Left renal pelvis (tissue), 4 donors: ENCODE results near the gene TM9SF1. TPM values are rescaled to one million over a fixed set of nuclear protein-coding genes. Genes with fewer than 3 reads are reported as not detected.

ENCODE experiments used
- DNase-seq, 4 donors: peaks; one replicate each; pipeline ENCODE4 v3.0.0-alpha.2; 2013; ENCODE audit warnings: low read depth in 4 of 4, low spot score in 3 of 4
- polyA plus RNA-seq, 4 donors: library from polyadenylated mRNA; unstranded; fragments of 120-200 nt; gene quantifications; one replicate each; pipeline ENCODE4 v1.2.1, GENCODE V29; 2013; ENCODE audit not compliant: insufficient read length in 4 of 4

TM9SF1 gene
- polyA plus RNA-seq, 4 donors = 32.9 to 43.7 (median 35.4) TPM

GRCh38 chr14:24181371-24182077, 13.7 kb downstream of the TM9SF1 start:
- no peak for DNase-seq

GRCh38 chr14:24179961-24180796, 15.1 kb downstream of the TM9SF1 start:
- peak in 1 of 4 donors; percentile 53 for DNase-seq

DNA sequence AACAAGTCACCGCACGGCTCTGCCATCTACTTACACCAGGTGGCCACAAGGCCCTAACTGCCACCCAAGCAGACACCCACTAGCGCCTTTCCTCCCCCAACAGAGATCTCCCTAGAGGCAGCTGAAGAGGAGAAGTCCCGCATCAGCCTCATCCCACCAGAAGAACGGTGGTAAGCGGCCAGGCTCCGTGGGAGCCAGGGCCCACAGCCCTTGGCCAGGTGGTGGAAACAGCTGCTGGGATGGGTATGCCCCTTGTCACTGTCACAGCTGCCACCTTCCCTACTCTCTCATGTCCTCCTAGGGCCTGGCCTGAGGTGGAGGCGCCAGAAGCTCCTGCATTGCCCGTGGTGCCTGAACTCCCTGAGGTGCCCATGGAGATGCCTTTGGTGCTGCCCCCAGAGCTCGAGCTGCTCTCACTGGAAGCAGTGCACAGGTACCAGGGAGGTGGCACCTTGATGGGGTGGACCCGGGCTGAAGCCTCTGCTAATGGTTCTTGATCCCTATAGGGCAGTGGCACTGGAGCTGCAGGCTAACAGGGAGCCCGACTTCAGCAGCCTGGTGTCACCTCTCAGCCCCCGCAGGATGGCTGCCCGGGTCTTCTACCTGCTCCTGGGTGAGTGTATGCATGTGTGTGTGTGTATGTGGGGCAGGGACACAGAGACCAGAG, 15.8 kb downstream of the TM9SF1 start:
- no peak for DNase-seq

DNA sequence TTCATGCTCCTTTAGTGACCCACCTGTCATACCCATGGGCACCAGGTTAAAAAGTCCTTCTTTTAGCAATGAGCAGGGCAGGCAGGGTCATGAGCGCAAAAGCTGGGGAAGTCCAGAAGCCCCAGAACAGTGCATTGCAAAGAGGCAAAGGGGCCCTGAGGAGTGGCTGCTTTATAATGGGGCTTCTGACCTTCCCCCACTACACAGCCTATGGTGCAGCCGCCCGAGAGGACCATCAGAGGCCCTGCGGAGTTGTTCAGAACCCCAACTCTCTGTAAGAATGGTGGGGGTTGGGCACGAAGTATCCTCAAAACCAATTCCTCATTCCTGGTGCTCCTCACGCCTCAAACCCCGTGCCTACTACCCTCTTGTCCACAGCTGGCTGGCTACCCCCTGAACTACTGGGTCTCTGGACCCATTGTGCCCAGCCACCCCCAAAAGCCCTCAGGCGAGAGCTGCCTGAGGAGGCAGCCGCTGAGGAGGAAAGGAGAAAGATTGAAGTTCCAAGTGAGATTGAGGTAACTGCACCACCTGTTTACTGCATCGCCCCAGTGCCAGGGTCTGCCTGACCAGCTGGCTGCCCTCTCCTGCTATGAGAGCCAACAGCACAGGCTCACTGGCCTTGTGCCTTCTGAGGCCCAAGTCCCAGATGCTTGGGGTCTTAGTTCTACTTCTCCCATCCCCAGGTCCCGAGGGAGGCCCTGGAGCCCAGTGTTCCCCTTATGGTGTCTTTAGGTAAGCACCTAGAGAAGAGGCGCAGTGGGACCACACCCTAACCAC, 16.7 kb downstream of the TM9SF1 start:
- no peak for DNase-seq

DNA sequence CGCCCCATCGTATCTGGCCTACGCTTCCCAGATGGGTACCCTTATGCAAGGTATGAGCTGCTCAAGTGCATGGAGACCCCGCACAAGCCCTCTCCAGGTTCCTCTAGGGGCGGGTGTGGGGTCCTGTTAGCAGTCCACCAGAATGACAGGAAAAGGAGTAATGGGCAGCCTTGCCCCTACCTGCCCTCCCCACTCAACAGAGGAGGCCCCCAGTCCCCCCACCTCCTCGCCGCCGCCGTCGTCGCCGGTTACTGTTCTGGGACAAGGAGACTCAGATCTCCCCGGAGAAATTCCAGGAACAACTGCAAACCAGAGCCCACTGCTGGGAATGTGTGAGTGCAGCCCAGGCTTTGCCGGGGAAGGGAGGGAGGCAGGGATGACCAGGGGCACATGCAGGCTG, 17.4 kb downstream of the TM9SF1 start:
- DNase-seq = no peak

- no peak for DNase-seq
Measured at GRCh38 chr14:24177041-24177825, 18.0 kb downstream of the TM9SF1 start.

- no peak for DNase-seq
Measured at GRCh38 chr14:24176599-24176998, 18.6 kb downstream of the TM9SF1 start.

DNA sequence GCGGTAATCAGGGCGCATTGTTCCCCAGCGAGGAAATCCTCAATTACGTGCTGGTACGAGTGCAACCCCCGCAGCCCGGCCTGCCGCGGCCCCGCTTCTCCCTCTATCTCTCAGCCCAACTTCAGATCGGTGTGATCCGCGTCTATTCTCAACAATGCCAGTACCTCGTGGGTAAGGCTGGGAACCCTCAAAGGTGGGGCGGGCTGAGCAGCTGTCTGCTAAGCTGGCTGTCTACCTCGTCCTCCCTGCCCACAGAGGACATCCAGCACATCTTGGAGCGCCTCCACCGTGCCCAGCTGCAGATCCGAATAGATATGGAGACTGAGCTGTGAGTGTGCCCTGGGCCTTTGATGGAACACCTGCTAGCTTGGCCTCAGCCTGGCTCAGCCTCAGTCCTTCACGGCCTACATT, 22.4 kb downstream of the TM9SF1 start:
- no peak for DNase-seq

DNA sequence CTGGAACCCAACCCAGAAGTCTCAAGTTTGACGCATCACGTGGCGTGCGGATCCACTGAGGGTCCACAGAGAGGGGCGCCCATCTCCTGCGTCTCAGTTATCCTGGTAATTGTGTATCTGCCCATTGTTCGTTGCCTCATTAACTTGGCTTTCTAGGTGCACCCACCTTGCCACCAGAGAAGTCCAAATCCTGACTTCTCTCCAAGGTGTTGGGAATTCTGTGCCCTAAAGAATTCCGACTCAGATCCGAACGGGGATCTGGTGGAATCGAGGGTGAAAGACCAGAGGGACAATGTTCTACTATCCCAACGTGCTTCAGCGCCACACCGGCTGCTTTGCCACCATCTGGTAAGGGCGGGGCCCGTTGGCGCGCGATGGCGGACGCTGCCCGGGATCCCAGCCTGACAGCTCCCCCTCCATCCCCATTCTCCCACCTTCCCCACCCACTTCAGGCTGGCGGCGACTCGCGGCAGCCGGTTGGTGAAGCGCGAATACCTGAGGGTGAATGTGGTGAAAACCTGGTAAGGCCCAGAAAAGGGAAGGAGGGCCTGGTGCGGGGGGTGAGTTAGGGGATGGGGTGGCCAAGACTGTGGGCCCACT, 22.9 kb downstream of the TM9SF1 start:
- no peak for DNase-seq

DNA sequence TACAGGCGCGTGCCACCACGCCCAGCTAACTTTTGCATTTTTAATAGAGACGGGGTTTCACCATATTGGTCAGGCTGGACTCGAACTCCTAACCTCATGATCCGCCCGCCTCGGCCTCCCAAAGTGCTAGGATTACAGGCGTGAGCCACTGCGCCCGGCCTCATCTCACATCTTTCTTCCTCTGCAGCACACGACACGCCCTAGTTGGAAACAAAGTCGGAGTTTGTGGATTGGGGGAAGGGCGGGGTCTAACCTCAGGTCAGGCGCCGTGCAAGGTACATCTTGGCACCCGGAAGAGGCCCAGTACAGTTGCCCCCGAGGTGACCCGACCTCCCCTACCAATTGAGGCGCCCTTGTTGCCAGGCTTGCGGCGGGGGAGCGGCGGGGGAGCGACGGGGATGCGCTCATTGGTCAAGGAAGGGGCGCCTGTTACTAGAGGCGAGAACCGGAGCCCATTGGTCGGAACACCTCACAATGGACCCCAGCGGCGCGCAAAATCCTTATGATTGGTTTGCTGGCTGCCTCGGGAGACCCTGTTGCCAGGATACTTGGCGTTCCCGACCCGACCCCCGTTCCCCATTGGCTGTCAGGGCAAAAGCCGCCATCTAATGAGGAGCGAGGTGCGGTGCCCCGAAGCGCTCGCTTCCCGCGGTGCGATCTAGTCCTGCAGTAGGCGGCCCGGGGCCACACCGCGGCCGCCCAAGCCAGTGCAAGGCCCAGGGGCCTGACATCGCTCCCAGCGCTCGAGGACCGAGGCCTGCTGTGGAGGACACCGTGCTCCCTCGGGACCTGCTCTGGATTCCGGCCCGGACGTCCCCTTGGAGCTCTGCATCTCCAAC, 23.6 kb downstream of the TM9SF1 start, which contains the start of gene REC8:
Gene REC8, plus strand, starts transcription at position 659 of the 839 bp plus-strand sequence. CDS start 473 bp downstream, outside the sequence.
- DNase-seq = peak; percentile 76 to 93 (median 82)

- DNase-seq = no peak
Measured at GRCh38 chr14:24167469-24168114, 27.6 kb downstream of the TM9SF1 start.

- no peak for DNase-seq
Measured at GRCh38 chr14:24165785-24166184, 29.5 kb downstream of the TM9SF1 start.

DNA sequence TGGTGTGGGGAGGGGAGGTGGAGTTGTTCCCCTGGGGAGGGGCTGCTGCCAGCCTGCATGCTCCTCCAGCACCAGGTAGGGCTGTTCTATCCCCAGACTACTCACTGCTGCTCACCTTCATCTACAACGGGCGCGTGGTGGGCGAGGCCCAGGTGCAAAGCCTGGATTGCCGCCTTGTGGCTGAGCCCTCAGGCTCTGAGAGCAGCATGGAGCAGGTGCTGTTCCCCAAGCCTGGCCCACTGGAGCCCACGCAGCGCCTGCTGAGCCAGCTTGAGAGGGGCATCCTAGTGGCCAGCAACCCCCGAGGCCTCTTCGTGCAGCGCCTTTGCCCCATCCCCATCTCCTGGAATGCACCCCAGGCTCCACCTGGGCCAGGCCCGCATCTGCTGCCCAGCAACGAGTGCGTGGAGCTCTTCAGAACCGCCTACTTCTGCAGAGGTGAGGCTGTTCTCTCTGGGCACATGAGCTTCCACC, 30.7 kb downstream of the TM9SF1 start:
- DNase-seq = no peak

DNA sequence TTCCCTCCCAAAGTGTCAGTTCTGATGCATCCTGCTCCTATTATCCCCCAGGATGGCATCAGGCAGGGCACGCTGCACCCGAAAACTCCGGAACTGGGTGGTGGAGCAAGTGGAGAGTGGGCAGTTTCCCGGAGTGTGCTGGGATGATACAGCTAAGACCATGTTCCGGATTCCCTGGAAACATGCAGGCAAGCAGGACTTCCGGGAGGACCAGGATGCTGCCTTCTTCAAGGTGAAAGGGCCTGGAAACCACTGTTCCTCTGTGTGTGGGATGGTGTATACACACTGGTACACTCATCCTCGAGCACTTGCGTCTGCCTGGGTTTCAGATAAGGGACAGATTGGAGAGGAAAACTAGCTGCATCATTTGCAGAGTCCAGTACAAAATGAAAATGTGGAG, 33.1 kb downstream of the TM9SF1 start:
- no peak for DNase-seq

- DNase-seq = peak; percentile 89 to 95 (median 92)
Measured at GRCh38 chr14:24160850-24161804, 34.1 kb downstream of the TM9SF1 start, which contains the start of gene IRF9. Gene IRF9 (plus strand): TSS chr14:24161265. CDS start chr14:24162145, 880 bp downstream.

- DNase-seq = no peak
Measured at GRCh38 chr14:24160499-24160849, 34.8 kb downstream of the TM9SF1 start.
